Right hindlimb (tissue), 1 donor: ENCODE results near the gene EFHC2.

ENCODE experiments used
- DNase-seq: peaks from one replicate; pipeline ENCODE4 v3.0.0-alpha.2; 2018

EFHC2 gene

DNA sequence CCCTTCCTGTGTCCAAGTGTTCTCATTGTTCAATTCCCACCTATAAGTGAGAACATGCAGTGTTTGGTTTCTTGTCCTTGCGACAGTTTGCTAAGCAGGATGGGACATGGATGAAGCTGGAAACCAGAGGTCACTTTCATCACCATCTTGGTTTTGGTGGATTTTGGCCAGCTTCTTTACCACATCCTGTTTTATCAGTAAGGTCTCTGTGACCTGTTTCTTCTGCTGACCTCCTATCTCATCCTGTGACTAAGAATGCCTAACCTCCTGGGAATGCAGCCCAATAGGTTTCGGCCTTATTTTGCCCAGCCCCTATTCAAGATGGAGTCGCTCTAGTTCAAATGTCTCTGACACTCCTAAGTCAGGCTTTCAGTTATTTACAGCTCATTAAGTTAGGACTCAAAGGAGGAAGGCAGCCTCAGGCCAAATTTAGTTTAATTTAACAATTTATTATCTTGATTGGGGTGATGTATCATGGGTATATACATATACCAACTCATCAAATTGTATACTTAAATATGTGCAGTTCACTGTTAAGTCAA, 200.3 kb downstream of the EFHC2 start:
- no peak for DNase-seq

DNA sequence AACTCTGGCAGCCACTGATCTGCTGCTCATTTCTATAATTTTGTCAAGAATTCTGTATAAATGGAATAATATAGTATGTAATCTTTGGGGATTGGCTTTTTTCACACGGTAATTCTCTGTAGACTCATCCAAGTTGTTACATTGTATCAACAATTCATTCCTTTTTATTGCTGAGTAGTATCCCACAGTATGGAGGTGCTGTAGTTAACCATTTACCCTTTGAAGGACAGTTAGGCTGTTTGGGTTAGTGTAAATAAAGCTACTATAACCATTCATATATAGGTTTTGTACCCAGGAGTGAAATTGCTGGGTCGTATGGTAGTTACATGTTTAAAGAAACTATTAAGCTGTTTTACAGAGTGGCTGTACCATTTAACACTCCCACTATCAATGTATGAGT, 213.3 kb downstream of the EFHC2 start:
- no peak for DNase-seq

DNA sequence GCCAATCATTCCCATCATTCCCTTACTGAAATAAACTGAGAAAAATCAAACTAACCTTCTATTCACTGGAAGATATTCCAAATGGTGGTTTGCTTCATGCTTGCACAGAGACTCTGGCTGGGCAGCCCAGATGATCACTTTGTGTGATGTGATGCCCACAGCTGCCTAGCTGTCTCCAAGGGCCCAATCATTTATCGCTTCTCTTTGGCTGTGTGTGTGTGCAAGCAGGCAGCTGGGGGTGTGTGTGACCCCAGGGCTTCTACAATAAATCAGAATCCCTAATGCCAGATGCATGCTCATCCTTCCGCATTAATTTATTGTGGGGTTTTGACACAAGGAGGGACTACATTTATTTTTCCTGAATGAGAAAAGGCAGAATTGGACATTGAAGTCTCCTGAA, 230.1 kb downstream of the EFHC2 start:
- DNase-seq, result no peak

DNA sequence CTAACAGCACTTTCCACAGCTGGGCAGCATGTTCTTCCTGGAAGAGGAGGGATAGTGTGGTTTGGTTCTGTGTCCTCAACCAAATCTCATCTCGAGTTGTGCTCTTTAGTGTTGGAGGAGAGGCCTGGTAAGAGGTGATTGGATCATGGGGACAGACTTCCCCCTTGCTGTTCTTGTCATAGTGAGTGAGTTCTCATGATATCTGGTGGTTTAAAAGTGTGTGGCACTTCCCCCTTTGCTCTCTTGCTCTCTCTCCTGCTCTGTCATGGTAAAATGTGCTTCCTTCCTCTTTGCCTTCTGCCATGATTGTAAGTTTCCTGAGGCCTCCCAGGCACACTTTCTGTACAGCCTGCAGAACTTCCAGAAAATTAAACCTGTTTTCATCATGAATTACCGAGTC, 236.6 kb downstream of the EFHC2 start:
- DNase-seq, result no peak

DNA sequence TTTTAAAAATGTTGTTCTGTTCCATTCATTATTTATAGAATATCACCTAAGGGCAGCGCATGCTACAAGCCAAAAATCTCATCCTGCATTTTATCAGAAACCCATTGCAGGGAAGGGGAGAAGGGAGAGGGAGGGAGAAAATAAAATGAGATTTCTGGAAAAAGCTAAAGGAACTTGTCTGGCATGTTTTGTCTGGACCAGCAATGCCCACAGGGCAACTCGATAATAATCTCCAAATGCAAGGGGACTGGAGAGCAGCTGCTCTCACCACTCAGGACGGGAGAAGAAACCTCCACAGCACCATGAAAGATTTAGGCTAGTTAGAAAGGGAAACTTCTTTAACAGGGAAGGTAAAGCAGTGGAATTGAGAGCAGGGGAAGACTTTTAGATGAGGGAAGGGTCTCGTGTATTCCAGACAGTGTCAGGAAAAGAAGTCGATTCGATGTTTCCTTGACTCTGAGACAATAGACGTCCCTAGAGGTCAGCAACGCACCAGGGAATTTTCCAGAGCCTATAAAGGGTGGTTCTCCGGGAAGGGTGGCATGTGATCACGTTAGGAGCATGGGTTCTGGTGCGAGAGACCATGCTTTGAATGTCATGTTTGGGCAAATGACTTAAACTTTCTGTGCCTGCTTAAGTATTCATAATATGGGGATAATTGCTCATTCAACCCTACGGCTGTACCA, 238.1 kb downstream of the EFHC2 start:
- no peak for DNase-seq

DNA sequence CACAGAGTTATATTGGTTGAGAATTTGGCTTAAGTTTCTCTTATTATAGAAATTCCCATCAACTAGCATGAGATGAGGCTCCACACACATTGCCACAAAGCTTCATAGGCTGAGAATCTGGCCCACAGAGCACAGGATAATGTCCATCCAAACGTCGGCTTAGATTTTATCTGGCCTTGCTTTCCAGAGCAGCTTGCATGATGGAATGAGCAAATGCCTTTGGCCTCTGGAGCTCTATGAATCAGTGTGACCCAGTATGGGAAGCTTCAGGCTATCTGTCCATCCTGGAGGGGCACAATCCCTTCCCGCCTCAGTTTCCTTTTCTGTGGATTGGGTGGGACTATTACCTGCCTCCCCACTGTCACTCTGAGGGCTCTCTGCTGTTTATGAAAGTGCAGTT, 238.8 kb downstream of the EFHC2 start:
- no peak for DNase-seq

DNA sequence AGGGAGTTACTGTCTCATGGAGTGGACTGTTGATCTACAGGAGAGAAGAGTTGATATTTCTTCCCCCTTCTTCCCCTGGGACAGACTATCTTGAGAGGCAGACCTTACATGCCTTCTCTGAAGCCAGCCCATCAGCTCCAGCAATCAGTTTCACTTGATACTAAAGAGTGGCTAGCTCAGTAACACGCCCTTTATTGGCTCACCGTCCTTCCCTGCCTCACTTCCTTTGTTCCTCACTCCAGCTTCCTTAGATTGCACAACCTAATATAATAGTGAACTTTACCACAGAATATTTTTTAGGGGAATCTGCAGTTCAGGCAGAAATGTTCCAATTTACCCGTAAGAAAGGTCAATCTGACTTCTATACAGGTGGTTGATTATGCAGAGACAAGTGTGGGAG, 242.2 kb downstream of the EFHC2 start:
- DNase-seq, result no peak

DNA sequence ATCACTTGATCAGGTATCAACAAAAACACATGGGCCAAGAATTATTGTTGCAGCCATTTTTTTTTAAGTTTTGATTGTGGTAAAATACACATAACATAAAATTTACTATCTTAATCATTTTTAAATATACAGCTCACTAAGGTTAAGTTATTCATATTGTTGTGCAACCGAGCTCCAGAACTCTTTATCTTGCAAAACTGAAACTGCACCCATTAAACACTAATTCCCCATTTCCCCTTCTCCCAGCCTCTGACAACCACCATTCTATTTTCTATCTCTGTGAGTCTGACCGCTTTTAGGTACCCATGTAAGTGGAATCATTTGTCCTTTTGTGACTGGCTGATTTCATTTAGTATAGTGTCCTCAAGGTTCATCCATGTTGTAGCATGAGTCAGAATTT, 244.1 kb downstream of the EFHC2 start:
- DNase-seq, result no peak
